ENCODE results near the gene CACNA1B.

Gene CACNA1B

GRCh38 chr9:138020120-138020794 is 142.7 kb downstream of the CACNA1B start:
- TF ChIP-seq CTCF (IDR thresholded peaks at IDR 0.05; ENCODE audit: borderline replicate concordance, control extremely low read depth, extremely low read depth, insufficient read depth, missing control alignments) = no peak
- in situ Hi-C loops (cut with MboI; ENCODE audit: low sequenced_read_pairs, unreplicated experiment) = no loop called here
- peak; percentile 13 for DNase-seq (ENCODE audit: low spot score)

GRCh38 chr9:138020795-138021182 is 143.2 kb downstream of the CACNA1B start:
- in situ Hi-C loops (cut with MboI; ENCODE audit: low sequenced_read_pairs, unreplicated experiment) = no loop called here
- no peak for TF ChIP-seq CTCF (IDR thresholded peaks at IDR 0.05; ENCODE audit: borderline replicate concordance, control extremely low read depth, extremely low read depth, insufficient read depth, missing control alignments)
- peak; percentile 20 for DNase-seq (ENCODE audit: low spot score)

- no peak for DNase-seq (ENCODE audit: low spot score)
- in situ Hi-C loops (cut with MboI; ENCODE audit: low sequenced_read_pairs, unreplicated experiment) = no loop called here
- TF ChIP-seq CTCF (IDR thresholded peaks at IDR 0.05; ENCODE audit: borderline replicate concordance, control extremely low read depth, extremely low read depth, insufficient read depth, missing control alignments) = no peak
Measured at GRCh38 chr9:138021251-138022056, 143.9 kb downstream of the CACNA1B start.

- no peak for TF ChIP-seq CTCF (IDR thresholded peaks at IDR 0.05; ENCODE audit: borderline replicate concordance, control extremely low read depth, extremely low read depth, insufficient read depth, missing control alignments)
- peak; percentile 59 for DNase-seq (ENCODE audit: low spot score)
- in situ Hi-C loops (cut with MboI; ENCODE audit: low sequenced_read_pairs, unreplicated experiment) = no loop called here
Measured at GRCh38 chr9:138022121-138022741, 144.6 kb downstream of the CACNA1B start.

- DNase-seq (ENCODE audit: low spot score) = peak; percentile 22
- TF ChIP-seq CTCF (IDR thresholded peaks at IDR 0.05; ENCODE audit: borderline replicate concordance, control extremely low read depth, extremely low read depth, insufficient read depth, missing control alignments) = no peak
- in situ Hi-C loops (cut with MboI; ENCODE audit: low sequenced_read_pairs, unreplicated experiment) = no loop called here
Measured at GRCh38 chr9:138022756-138023393, 145.3 kb downstream of the CACNA1B start.

GRCh38 chr9:138023394-138024124 is 146.0 kb downstream of the CACNA1B start:
- no peak for TF ChIP-seq CTCF (IDR thresholded peaks at IDR 0.05; ENCODE audit: borderline replicate concordance, control extremely low read depth, extremely low read depth, insufficient read depth, missing control alignments)
- peak; percentile 20 for DNase-seq (ENCODE audit: low spot score)
- in situ Hi-C loops (cut with MboI; ENCODE audit: low sequenced_read_pairs, unreplicated experiment) = no loop called here
